Panc1 (cell line): ENCODE results near the gene CMPK1.
"Not testable (repeated sequence)": the region's sequence is repeated elsewhere in the genome, so short reads cannot be mapped to it uniquely, and the experiment has no call there.

Experiments used
- POLR2AphosphoS5 ChIP-seq: IDR thresholded peaks from 2 replicates; pipeline ENCODE4 v1.6.1; 2012; ENCODE audit warnings: mild to moderate bottlenecking, low read depth, low read length, moderate library complexity
- SIN3A ChIP-seq: IDR thresholded peaks from 2 replicates; pipeline ENCODE4 v1.6.1; 2012; ENCODE audit warnings: low read depth, mild to moderate bottlenecking, low read length, moderate library complexity, borderline replicate concordance; ENCODE audit not compliant: insufficient read depth
- TCF7L2 ChIP-seq: IDR thresholded peaks from 2 replicates; pipeline ENCODE4 v1.6.1; 2011; ENCODE audit warnings: mild to moderate bottlenecking, low read depth, low read length, inconsistent platforms
- TF ChIP-seq, protein P1 (sequence below): fragments of 450-650 bp; IDR thresholded peaks from 2 replicates; pipeline ENCODE4 v1.5.1; 2017; ENCODE audit warnings: mild to moderate bottlenecking
- TF ChIP-seq, protein P2 (sequence below), 2 experiments: IDR thresholded peaks; 2 replicates each; pipeline ENCODE4 v1.6.1; 2011 to 2012; ENCODE audit warnings: low read depth in 2 of 2, control low read depth in 1 of 2, low read length in 1 of 2, mild to moderate bottlenecking in 1 of 2, moderate library complexity in 1 of 2; ENCODE audit not compliant: insufficient read depth in 1 of 2

DNA sequence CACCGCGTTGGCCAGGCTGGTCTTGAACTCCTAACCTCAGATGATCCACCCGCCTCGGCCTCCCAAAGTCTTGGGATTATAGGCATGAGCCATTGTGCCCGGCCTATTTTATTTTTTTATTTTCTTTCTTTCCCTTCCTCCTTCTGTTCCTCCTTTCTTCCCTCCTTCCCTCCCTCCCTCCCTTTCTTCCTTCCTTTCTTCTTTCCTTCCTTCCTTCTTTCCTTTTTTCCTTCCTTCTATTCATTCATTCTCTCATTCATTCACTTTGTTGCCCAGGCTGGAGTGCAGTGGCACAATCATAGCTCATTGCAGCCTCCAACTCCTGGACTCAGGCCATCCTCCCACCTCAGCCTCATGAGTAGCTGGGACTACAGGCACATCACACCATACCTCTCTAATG lies 13.4 kb downstream of the CMPK1 start:
- TF ChIP-seq, protein P1, sequence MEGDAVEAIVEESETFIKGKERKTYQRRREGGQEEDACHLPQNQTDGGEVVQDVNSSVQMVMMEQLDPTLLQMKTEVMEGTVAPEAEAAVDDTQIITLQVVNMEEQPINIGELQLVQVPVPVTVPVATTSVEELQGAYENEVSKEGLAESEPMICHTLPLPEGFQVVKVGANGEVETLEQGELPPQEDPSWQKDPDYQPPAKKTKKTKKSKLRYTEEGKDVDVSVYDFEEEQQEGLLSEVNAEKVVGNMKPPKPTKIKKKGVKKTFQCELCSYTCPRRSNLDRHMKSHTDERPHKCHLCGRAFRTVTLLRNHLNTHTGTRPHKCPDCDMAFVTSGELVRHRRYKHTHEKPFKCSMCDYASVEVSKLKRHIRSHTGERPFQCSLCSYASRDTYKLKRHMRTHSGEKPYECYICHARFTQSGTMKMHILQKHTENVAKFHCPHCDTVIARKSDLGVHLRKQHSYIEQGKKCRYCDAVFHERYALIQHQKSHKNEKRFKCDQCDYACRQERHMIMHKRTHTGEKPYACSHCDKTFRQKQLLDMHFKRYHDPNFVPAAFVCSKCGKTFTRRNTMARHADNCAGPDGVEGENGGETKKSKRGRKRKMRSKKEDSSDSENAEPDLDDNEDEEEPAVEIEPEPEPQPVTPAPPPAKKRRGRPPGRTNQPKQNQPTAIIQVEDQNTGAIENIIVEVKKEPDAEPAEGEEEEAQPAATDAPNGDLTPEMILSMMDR: not testable (repeated sequence)
- not testable (repeated sequence) for TF ChIP-seq POLR2AphosphoS5, SIN3A, TCF7L2
- TF ChIP-seq, protein P2, sequence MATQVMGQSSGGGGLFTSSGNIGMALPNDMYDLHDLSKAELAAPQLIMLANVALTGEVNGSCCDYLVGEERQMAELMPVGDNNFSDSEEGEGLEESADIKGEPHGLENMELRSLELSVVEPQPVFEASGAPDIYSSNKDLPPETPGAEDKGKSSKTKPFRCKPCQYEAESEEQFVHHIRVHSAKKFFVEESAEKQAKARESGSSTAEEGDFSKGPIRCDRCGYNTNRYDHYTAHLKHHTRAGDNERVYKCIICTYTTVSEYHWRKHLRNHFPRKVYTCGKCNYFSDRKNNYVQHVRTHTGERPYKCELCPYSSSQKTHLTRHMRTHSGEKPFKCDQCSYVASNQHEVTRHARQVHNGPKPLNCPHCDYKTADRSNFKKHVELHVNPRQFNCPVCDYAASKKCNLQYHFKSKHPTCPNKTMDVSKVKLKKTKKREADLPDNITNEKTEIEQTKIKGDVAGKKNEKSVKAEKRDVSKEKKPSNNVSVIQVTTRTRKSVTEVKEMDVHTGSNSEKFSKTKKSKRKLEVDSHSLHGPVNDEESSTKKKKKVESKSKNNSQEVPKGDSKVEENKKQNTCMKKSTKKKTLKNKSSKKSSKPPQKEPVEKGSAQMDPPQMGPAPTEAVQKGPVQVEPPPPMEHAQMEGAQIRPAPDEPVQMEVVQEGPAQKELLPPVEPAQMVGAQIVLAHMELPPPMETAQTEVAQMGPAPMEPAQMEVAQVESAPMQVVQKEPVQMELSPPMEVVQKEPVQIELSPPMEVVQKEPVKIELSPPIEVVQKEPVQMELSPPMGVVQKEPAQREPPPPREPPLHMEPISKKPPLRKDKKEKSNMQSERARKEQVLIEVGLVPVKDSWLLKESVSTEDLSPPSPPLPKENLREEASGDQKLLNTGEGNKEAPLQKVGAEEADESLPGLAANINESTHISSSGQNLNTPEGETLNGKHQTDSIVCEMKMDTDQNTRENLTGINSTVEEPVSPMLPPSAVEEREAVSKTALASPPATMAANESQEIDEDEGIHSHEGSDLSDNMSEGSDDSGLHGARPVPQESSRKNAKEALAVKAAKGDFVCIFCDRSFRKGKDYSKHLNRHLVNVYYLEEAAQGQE (IDR thresholded peaks at IDR 0.05; ENCODE audit: insufficient read depth in 1 of 2, low read depth in 2 of 2, low read length in 1 of 2): not testable (repeated sequence)
